Activated CD4-positive, alpha-beta T cell treated with anti-CD3 and anti-CD28 coated beads for 1 hour (primary cell): ENCODE measurements around the gene IGF2R.
"Not testable (repeated sequence)": the region's sequence is repeated elsewhere in the genome, so short reads cannot be mapped to it uniquely, and the experiment has no call there.

Source experiments
- DNase-seq: peaks from one replicate; pipeline ENCODE4 v3.0.0-alpha.2; 2020

The IGF2R gene, protein sequence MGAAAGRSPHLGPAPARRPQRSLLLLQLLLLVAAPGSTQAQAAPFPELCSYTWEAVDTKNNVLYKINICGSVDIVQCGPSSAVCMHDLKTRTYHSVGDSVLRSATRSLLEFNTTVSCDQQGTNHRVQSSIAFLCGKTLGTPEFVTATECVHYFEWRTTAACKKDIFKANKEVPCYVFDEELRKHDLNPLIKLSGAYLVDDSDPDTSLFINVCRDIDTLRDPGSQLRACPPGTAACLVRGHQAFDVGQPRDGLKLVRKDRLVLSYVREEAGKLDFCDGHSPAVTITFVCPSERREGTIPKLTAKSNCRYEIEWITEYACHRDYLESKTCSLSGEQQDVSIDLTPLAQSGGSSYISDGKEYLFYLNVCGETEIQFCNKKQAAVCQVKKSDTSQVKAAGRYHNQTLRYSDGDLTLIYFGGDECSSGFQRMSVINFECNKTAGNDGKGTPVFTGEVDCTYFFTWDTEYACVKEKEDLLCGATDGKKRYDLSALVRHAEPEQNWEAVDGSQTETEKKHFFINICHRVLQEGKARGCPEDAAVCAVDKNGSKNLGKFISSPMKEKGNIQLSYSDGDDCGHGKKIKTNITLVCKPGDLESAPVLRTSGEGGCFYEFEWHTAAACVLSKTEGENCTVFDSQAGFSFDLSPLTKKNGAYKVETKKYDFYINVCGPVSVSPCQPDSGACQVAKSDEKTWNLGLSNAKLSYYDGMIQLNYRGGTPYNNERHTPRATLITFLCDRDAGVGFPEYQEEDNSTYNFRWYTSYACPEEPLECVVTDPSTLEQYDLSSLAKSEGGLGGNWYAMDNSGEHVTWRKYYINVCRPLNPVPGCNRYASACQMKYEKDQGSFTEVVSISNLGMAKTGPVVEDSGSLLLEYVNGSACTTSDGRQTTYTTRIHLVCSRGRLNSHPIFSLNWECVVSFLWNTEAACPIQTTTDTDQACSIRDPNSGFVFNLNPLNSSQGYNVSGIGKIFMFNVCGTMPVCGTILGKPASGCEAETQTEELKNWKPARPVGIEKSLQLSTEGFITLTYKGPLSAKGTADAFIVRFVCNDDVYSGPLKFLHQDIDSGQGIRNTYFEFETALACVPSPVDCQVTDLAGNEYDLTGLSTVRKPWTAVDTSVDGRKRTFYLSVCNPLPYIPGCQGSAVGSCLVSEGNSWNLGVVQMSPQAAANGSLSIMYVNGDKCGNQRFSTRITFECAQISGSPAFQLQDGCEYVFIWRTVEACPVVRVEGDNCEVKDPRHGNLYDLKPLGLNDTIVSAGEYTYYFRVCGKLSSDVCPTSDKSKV (N-terminal part only)

DNA sequence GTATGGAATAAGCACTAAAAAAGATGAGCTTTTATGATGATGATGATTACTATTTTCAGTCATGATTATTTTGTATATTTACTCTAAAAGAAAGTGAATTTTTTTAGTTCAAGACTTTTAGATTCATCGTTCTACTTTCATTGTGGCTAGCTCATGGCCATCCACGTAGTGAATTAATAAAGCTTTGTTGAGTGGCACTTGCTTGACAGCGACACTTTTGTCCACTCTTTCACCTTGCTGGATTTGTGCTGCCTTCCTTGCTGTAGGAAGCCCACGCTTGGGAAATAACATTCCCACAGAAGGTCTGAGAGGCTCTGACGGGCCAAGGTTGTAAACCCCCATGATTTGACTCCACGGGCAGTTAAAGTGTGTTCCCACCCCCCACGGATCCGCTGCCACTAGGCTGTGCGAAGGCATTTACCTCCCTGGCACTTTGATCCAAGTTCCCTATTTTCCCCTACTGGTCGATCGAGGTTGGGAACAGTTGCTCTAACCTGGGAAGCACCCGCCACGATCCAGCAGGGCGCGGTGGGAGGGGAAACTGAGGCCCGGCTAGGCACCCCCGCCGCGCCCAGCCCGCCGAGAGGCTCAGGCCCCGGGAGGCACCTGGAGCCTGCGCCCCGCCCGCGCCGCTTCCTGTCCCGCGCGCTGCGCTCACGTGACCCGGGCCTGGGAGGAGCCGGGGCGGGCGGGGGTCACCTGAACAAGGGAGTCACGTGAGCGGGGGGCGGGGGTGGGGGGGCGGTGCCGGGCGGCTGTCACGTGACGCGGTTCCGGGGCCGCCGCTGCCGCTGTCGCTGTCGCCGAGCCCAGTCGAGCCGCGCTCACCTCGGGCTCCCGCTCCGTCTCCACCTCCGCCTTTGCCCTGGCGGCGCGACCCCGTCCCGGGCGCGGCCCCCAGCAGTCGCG, at the start of gene IGF2R:
TSS of gene IGF2R (plus strand) at position 788 of the 909 bp plus-strand sequence. CDS start 165 bp downstream, outside the sequence.
- DNase-seq, result peak; percentile 90

DNA sequence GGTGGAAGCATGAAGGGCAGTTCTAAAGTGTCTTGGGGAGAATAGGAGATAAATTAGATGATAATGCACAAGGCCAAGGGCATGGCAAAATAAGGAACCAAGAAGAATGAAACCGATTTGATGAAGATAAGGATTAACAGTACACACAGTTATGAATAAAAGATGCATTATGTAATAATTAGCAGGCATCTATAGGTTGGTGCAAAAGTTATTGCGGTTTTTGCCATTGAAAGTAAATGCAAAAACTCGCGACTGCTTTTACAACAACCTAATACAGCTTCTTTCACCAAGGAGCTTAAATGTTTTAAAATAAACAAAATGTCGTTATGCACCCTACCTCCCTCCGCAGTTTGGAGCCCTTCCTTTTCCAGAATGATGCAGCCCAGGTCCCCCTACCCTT, 49.1 kb upstream of the IGF2R start:
- no peak for DNase-seq

DNA sequence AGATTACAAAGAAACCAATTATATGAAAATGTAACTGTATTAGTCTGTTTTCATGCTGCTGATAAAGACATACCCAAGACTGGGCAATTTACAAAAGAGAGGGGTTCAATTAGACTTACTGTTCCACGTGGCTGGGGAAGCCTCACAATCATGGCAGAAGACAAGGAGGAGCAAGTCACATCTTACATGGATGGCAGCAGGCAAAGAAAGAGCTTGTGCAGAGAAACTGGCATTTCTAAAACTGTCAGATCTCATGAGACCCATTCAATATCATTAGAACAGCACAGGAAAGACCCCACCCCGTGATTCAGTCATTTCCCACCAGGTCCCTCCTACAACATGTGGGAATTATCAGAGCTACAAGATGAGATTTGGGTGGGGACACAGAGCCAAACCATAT, 44.7 kb upstream of the IGF2R start:
- not testable (repeated sequence) for DNase-seq

DNA sequence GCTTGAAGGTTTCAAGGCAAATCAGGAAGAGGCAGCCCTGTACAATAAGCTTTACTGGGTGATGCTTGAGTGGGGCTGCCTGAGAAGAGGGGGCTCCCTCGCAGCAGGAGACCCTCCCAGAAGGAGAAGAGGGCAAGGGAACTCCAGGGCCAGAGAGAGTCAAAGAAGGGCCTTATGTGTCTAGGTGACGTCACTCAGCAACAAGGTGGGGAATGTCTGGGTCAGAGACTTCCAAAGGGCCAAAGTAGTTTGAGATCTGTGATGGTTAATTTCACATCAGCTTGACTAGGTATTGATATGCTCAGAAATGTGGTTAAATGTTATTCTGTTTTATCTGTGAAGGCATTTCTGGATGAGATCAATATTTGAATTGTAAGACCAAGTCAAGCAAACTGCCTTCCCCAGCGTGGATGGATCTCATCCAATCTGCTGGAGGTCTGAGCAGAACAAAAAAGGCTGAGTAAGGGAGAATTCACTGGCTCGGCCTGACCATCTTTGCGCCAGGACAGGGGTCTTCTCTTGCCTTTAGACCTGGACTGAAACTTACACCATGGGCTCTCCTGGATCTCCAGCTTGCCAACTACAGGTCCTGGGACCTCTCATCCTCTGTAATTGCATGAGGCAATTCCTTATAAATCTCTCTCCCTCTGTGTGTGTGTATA, 42.2 kb upstream of the IGF2R start:
- DNase-seq, result no peak

DNA sequence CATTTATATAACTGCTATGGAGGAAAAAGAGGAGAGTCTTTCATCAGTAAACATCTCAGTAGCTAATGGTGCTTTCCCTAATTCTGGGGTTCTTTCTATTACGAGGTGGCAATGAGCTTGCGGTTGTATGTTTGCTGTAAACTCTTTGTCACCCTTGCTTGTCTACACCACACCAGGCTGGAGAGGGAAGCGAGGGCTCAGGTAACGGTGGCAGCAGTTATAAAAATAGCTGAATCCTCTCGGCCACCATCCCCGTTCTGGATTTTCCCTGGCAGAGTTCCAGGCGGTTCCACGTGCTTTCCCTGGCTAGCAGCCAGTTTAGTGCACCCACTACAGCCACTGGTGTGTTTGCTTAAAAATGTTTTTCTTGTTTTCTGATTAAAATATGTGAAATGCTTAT, 39.1 kb upstream of the IGF2R start:
- peak; percentile 16 for DNase-seq

DNA sequence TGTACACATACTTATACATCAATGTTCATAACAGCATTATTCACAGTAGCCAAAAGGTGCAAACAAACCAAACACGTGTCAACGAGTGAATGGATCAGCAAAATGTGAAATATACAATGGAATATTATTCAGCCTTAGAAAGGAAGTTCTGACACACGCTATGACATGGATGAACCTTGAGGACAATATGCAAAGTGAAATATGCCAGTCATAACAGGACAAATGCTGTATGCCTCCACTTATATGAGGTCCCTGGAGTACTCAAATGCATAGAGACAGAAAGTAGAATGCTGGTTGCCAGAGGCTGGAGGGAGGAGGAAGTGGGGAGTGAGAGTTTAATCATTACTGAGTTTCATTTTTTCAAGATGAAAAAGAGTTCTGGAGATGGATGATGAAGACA, 37.8 kb upstream of the IGF2R start:
- no peak for DNase-seq

DNA sequence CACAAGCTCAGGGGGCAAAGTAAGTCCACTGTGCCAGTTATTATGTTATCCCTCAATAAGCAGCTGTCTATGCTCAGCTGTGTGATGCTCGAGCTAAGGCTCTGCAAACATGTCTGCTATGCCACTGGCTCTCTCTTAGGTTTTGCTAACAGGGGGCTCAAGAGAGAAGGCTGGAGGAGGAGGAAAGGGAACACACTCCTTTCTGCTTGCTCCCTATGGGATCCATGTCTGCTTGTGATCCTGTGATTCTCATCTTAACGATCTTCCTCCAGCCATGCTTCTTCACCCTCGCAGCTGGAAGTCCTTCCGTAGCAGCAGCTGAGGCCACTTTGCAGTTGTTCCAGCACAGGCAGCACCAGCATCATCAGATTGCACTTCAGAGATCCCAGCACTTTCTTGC, 37.0 kb upstream of the IGF2R start:
- DNase-seq, result no peak

DNA sequence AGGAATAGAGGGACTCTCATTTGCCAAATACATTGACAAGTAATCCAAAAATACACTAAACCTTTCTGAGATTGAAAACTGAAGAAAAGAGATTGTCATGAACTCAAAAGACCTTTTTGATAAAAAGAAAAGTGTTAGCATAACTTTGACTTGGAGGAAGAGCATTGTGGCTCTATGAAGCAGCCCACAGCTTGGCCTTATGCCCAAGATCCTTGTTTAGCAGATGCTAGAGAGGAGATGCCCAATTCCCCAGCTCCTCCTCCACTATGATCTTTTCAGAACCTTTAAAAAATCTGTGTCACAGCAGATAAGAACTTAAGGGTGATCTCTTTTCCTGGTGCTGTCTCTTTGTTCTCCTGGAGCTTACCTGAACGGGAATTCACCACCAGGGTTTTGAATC, 35.8 kb upstream of the IGF2R start:
- no peak for DNase-seq

DNA sequence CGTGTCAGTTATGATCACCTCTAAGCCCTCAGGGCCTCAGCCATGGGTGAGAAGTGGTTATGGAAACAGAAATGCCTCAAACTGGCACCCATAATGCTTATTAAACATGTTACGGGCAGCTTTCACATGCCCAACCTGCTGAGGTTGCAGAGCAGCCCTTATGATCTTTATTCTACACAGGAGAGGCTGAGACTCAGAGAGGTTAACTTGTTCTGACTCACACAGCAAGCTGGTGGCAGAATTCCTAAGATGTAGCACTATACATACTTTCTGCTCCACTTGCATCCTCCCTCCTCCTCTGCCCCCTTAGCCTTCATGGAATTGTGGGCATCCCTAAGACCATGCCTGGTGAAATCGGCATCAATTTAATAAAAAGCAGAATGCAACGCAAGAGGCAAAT, 34.7 kb upstream of the IGF2R start:
- DNase-seq, result no peak

DNA sequence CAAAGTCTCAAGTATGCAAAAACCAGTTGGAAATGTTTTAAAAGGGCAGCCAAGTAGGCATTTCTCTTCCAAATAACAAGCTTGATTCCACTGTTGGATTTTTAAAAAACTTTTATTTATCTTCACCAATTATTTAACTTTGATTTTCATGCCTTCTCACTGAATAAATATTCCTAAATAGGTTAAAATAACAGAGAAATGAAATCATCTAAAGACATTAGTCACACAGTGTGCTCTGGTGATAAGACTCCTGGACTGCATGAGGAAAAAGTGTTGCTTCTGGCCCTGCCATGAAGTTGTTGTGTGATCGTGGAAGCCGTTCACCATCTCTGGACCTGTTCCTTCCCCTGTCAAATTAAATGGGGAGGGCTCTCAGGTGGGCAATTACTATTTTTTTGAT, 33.8 kb upstream of the IGF2R start:
- no peak for DNase-seq

DNA sequence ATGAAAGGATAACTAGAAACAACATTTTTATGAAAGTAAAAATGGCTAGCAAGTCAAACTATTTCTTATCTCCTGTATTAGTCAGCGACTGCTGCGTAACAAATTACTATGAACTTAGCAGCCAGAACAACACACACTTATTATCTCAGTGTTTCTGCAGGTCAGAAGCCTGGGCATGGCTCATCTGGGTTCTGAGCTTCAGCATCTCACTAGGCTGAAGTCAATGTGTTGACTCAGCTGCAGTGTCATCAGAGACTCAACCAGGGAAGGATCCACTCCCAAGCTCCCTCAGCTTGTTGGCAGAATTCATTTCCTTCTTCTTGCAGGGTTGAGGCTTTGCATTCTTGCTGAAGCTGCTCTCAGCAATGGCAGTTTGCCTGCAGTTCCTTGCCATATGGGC, 33.2 kb upstream of the IGF2R start:
- no peak for DNase-seq

DNA sequence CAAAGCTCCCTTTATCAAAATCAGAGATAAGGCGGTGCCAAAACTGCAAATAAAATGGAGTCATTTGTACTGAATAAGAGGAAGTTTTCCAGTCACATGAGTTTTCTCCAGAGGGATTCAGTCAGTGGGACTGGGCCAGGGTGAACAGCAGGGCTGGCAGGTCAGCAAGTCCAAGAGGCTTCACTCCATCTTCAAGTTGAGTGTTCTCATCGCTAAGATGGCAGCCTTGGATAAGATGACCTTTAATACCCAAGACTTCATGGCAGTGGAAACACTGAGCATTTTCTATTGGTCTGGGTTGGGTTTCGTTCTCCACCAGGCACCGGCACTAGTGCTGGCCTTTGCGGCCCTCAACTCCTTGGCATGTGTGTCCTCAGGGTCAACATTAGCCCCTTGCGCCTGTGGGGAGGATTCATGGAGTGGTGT, 29.3 kb upstream of the IGF2R start:
- no peak for DNase-seq

DNA sequence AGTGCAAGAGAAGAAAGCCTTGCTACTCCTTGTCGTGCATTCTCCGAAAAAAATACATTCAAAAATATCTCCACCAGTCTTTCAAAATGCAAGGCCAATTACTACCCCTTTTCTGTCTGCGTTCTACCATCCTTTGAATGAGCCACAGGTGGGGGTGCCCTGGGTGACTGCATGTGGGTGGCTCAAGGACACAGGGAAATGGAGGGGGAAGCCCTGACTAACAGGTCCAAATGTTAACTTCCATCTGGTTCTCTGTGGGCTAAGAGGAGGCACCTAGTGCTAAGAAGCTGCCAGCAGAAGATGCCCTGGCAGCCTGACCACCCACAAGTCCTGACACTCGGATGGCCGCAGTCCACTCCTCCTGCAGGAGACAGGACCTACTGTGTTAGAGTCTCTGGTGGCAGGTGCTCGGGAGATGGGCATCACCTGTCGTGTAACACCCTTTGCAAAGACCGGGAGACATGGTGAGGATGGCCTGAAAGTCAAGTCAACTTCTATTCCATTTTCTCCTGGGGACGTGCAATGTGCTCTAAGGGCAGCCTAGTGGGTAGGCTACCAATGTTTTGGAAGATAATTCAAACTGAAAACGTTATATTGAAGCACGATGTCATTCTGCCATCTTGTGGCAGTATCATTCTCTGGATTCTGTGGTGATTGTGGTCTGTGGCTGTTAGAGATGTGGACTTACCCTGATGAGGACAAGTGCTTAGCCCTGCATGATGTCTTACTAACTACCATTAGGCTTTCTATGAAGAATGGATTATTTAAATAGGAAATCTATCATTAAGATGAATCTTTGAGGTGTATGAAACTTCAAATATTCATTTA, 27.4 kb upstream of the IGF2R start:
- DNase-seq, result no peak

DNA sequence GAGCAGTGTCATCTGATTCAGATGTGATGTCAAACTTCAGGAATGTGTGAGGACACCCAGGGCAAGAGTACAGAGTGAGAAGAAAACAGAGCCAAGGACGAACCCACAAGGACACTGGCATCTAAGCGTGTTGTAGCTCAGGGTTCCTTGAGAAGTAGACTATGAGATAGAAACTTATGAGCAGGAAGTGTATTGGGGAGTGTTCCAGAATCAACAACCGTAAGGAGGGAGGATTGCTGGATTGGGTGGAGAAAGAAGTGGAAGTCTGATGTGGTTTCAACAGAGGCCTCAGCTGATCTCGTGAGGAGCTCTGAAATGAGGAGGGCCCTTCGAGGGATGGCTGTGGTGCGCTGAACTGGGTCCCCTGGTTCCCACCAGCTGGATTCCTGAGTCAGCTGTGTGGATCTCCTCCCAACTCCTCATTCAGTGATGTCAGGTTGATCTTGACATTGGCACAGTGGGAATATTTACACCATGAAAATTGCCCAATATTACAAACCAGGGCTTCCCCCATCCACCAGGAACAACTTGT, 25.7 kb upstream of the IGF2R start:
- no peak for DNase-seq

DNA sequence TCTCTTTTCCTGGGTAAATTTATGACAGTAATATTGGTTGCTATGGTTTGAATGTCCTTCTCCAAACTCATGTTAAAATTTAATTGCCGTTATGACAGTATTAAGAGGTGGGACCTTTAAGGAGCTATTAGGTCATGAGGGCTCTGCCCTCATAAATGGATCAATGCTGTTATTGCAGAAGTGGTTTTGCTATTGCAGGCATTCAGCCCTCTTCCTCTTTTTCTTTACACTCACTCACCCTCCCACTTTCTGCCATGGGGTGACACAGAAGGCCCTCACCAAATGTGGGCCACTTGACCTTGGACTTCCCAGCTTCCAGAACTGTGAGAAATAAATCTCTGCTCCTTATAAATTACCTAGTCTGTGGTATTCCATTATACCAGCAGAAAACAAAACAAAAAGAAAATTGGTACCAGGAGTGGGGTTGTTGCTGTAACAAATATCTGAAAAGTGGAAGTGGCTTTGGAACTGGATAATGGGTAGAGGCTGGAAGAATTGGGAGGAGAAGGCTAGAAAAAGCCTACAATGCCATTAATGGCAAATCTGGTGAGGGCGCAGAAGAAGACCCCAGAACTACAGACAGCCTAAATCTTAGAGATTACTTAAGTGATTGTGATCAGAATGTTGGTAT, 24.8 kb upstream of the IGF2R start:
- no peak for DNase-seq

DNA sequence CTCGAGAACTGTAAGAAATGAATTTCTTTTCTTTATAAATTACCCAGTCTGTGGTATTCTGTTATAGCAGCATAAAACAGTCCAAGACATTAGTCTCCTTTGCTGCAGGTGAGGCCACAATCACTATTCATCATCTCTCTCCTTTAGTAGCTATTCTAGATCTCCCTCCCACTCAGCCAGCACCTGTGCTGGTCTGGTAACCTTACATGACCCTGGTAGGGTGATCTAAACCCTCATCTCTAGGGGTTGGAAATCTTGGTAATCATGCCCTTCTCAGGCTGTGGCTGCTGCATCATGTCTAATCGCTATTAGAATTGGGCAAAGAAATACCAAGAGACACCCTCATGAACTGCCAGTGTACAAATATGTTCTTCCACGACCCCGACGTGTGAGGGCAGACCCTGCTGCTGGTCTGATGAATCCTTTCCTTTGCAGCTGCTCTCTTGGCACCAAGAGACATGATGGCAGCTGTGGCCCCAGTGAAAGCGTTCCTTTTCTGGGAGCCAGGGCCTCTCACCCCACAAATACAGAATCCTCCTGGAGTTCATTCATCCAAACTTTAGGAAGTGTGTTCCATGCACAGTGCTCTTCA, 23.0 kb upstream of the IGF2R start:
- DNase-seq, result no peak

DNA sequence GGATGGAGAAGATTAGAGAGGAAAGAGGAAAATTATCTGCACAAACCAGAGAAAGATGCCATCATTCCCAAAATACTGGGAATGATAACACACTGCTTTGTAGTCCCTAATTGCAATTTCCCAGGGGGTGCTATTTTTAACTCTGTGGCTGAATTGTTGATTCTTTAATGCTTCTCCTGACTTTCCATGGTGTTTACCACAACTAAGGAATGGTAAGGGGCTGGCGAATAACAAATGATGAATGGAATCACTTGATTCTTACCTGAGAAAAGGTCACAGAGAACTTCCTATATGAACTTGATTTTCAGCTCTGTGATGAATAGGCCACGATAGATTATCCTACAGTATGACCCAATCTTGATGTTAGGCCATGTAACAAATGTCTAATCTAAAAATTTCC, 22.0 kb upstream of the IGF2R start:
- no peak for DNase-seq

DNA sequence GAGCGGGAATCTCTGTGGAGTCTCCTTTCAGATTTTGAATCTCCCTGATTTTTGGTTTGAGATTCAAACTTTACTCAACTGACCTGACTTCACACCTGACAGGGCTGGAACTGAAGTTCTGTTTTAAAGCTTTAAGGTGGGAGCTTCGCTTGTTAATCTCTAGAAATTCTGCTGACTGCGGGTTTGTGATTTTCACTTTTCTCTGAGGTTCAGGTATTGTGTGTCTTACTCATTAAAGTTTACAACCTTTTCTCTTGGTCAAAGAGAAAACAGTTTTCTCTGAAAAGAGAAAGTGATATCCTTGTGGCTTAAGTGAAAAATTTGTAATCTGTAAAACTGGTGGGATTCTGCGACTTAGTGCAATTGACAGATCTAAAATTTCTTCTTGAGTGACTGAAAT, 20.7 kb upstream of the IGF2R start:
- DNase-seq, result no peak

DNA sequence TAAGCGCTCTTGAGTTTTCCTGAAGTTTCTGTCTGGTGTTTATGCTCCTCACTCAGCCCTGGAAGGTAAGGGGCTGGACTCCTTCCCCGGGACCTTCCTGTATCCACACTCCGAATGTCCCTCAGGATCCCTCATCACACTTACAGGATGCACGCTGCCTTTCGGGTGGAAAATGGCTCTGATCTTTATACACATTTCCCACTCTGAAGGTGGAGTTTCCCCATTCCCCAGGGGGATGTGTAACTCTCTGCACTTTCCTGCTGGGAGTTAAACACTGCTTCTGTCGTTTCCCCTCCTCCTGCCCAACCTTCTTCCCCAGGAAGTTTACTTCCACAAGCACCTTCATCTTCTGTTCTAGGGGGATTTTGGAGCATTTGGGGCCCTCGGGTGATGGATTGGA, 17.1 kb upstream of the IGF2R start:
- no peak for DNase-seq
